D721Med (cell line): Measurements from ENCODE around the gene TMEM41A.

ENCODE experiments used
- DNase-seq: peaks from one replicate; pipeline ENCODE4 v3.0.0; 2011; ENCODE audit warnings: low spot score; ENCODE audit not compliant: insufficient read length
- FAIRE-seq: peaks from 2 replicates; lab custom pipeline; 2011; peaks lifted over from hg19 to GRCh38; lab: Jason Lieb, UNC
- TF ChIP-seq, protein P1 (sequence below): IDR thresholded peaks from 2 replicates; pipeline ENCODE4 v1.5.1; 2012; ENCODE audit warnings: mild to moderate bottlenecking, control low read depth; ENCODE audit not compliant: insufficient read depth; ENCODE audit errors: missing control alignments

TMEM41A gene

GRCh38 chr3:185528532-185528931 is 29.7 kb upstream of the TMEM41A start:
- FAIRE-seq (no peak), DNase-seq (no peak)
- TF ChIP-seq, protein P1, sequence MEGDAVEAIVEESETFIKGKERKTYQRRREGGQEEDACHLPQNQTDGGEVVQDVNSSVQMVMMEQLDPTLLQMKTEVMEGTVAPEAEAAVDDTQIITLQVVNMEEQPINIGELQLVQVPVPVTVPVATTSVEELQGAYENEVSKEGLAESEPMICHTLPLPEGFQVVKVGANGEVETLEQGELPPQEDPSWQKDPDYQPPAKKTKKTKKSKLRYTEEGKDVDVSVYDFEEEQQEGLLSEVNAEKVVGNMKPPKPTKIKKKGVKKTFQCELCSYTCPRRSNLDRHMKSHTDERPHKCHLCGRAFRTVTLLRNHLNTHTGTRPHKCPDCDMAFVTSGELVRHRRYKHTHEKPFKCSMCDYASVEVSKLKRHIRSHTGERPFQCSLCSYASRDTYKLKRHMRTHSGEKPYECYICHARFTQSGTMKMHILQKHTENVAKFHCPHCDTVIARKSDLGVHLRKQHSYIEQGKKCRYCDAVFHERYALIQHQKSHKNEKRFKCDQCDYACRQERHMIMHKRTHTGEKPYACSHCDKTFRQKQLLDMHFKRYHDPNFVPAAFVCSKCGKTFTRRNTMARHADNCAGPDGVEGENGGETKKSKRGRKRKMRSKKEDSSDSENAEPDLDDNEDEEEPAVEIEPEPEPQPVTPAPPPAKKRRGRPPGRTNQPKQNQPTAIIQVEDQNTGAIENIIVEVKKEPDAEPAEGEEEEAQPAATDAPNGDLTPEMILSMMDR, result no peak

DNA sequence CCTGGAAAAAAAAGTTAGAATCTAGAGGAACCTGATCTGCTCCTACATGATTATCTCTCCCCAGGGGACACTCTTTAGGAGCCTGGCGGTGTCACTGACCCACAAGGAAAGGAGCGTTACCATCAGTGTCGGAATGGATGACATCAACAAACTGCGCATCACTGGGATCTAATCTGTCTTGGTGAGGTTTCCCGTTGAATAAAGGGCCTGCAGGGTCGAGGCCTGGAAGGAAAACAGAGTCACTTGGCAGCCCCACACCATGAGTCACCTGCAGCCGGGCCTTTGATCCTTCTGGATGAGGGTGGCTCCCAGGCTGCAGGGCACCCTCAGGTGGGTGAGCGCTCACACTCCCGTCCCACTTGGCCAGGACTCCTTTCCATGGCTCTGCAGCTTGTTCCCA is 28.5 kb upstream of the TMEM41A start:
- TF ChIP-seq, protein P1, result no peak
- no peak for FAIRE-seq
- DNase-seq, result no peak

- TF ChIP-seq, protein P1, result no peak
- FAIRE-seq (no peak), DNase-seq (no peak)
Observed at GRCh38 chr3:185526349-185526951, 27.6 kb upstream of the TMEM41A start.

- TF ChIP-seq, protein P1, result no peak
- DNase-seq, result no peak
- FAIRE-seq, result no peak
Observed at GRCh38 chr3:185521349-185522138, 22.7 kb upstream of the TMEM41A start.

- no peak for DNase-seq
Observed at GRCh38 chr3:185519021-185519420, 20.2 kb upstream of the TMEM41A start.

DNA sequence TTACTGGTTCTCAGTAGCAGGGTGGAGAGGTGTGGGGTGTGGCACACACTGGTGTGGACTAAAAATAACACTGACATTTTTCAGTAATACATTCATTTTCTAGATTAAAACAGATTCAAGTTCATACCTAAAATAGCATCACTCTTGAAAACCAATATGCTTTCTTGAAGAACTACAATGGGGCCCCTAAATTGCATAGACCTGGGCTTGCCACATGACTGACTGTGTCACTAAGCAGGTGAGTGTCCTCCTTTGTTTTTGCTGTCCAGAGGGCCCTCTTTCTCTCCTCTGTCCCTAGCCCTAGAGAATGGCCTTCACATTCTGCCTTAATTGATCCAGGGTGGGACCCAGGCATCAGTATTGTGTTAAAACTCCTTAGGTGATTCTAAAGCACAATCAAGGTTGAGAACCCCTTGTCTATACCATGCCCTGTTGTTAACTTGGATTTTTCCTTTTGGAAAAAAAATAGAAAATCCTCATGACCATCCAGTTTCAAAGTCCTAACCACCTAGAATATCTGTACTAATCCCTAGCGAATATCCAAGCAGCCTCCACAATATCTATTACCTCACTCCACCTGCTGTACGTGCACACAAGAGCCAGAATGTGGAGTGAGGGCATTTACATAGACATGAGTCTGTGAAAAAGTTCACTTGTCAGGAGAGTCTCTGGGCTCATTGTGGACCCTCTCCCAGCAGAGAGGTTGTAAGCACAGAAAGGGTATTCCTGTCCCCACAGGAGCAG is 18.7 kb upstream of the TMEM41A start:
- DNase-seq (no peak), FAIRE-seq (no peak)
- TF ChIP-seq, protein P1, result no peak

More at GRCh38 chr3:185519021-185519420, 20.2 kb upstream of the TMEM41A start:
- TF ChIP-seq, protein P1, result no peak
- no peak for FAIRE-seq
